Suppressor macrophage (primary cell): ENCODE measurements around the gene CD86.
"Not testable (repeated sequence)": the region's sequence is repeated elsewhere in the genome, so short reads cannot be mapped to it uniquely, and the experiment has no call there.

Experiments
- DNase-seq, 4 experiments: peaks; one replicate each; pipeline ENCODE4 v3.0.0-alpha.2; 2020 to 2022

The CD86 gene

GRCh38 chr3:122164983-122165382, 109.8 kb downstream of the CD86 start:
- not testable (repeated sequence) for DNase-seq

DNA sequence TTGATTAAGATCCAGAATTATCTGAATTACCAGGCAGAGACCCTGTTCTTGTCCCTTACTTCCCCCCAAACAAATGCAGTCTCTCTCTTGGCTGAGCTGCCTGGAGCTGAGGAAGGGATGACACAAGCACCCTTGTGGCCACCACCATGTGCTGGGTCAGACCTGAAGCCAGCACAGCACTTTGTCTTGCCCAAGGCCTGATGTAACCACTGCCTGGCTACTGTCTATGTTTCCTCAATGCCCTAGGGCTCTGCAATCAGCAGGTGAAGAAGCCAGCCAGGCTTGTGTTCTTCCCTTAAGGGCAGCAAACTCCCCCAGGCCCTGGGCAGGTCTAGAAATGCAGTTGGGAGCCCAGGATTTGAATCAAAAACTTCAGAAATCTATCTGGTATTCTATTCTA, 112.5 kb downstream of the CD86 start:
- peak; percentile 48 to 76 (median 72) for DNase-seq

- DNase-seq: no peak
These were observed 112.9 kb downstream of the CD86 start for GRCh38 chr3:122168044-122168443.

DNA sequence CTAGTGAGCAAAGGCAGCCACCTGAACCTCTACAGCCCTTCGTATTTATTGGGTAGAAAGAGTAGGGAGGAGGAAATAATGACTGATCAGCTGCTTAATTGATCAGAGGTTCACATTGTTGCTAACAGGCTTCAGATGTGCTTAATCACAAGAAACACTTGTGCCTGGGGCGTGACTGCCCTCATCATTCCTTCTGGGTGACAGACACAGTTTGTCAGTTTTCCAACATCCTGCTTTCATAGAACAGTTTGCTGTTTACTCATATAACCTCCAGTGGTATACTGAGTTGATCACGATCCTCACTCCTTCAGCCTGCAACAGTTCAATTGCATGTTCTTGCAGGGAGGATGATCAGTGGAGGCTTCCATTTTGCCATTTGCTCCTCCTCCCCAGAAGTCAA, 114.7 kb downstream of the CD86 start:
- DNase-seq: no peak
